Measurements from ENCODE around the gene TSC22D3. TPM values are rescaled to one million over a fixed set of nuclear protein-coding genes. Genes with fewer than 3 reads are reported as not detected.
"Not testable (repeated sequence)": the region's sequence is repeated elsewhere in the genome, so short reads cannot be mapped to it uniquely, and the experiment has no call there.

TSC22D3 gene
- total RNA-seq, 1 donor from 2014 or later = 289 TPM

DNA sequence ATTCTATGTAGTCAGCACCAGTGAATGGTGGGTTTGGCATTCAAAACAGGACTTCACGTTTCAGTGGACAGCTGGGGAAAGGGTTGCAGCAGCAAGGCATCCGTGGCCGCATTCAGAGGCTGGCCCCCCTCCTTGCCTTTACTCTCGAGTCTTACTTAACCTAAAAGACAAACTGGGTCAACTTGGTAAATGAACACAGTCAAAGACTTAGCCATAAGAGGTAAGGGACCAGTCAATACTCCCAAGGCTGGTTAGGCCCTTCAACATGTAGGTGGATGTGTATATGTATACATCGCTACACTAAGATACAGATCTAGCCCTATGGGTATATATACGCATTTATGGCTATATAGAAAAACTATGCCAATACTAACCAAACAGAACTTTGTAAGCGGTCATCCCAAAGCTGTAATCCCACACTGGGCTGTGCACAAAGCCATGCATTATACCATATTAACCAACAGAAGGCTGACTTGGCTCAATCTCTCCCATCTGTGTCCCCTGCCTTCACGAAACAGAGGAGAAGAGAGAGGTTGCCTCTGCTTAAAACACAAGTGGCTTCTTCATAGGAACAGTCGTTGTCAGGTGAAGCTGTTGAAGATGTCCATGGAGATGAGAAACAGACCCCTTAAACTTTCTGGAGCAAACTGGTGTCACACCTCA, 61.9 kb downstream of the TSC22D3 start:
- DNase-seq (ENCODE audit: low spot score) = peak; percentile 39

DNA sequence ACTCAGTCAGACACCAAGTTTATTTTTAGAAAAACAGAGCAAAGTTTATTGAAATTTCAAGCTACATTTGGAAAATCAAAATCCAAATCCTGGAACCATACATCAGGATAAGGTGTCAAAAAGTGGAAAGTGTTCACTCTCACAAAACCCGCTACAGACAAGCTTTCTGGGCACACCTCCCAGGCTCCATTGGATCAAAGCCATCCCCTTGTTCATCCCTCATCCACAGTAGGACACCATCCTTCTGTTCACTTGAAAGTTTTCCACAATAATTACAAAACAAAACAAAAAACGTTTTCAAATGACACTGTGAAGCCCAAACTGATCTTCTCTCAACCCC, 62.4 kb downstream of the TSC22D3 start:
- peak; percentile 55 for DNase-seq (ENCODE audit: low spot score)

DNA sequence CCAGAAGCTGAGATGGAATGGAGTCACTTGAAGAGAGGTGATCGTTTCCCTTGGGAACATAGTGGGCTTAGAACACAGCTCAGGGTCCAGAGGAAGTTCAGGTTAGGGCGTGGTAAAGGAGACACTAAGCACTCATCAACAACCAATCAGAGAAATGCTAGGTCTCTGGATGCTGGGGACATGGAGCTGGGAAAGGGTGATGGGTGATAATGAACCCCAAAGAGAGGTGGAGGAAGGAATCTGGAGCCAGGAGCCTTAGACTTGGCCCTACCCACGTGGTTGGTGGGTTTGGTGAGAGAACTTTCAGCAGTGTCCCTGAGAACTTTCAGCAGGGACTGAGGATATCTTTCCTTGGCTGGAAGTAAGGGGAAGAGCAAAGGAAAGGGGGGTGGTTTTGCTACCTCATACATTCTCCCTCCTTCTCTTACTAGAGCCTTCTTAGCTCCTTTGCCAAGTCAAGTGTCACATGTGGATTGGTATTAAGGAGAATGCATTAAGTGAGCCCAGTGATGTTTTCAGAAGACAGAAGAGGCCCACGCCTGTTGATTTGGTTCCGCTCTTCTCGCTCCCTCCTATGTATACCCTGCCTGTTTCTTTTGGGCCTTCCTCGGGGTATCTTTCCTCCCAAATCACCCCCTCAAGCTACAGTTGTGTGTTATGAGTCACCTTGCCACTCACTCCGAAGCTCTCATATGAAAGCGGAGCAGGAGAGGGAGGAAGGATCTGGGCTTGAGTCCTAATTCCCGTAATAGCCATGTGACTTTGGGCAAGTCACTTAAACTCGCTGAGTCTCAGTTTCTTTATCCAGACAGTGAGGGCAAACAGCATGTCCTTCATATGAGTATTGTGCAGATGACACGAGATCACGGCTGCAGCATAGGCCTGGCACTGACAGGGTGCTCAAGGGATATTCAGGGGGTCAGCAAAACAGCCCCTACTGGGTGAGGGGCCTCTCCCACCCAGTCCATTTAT, 63.1 kb downstream of the TSC22D3 start:
- peak; percentile 35 for DNase-seq (ENCODE audit: low spot score)

DNA sequence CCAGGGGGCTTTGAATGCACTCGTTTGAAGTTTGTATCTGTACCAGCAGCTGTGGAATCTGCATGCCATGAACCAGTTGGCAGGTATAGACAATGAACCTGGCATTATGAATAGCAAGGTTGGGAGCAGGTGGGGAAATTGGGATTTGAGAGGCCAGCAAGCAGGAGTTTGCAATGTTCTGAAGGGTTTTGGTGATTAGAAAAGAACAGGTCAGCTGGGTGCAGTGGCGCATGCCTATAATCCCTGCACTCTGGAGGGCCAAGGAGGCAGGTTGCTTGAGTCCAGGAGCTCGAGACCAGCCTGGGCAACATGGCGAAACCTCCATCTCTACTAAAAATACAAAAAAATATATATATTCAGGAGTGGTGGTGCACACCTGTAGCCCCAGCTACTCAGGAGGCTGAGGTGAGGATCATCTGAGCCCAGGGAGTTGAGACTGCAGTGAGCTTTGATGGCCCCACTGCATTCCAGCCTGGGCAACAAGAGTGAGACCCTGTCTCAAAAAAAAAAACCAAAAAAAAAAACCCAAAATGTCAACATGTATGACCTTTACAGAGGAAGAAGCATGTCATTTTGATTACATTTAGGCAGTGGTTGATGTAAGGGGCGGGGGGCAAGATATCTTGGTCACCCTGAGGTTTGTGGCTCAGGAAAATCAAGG, 63.9 kb downstream of the TSC22D3 start:
- DNase-seq (ENCODE audit: low spot score) = peak; percentile 47

DNA sequence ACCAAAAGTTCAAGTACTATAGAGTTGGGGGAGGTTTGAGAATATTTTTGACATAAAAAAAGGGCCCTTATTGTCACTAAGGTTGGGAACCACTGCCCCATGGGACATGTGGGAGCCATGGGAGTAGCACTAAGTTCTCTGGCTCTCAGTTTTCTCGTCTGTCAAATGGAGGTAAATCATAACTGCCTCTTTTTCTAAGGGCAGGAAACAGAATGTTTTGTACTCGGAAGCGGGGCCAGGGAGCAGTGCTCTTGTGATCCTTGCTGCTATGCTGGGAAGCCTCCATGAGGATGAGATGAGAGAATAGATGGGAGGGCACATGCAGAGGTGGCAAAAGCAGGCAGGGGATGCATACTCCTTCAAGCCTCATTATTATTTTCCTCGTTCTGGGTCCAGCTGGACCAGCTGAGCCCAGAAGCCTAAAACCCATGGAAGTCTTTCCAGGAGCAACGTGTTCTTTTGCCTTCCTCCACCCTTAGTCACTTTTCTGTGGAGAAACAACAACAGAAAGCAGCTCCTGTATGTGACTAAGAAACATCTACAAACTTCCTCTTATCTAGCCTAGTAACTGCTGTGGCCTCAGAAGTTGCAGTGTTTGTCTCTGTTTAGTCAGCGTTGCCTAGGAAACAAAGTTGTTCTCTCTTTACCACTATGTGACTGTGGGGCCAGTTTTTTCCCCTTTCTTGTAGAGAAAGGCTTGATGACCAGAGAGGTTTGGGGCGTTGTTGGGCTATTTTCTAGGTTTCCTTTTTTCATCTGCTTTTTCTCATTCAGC, 64.8 kb downstream of the TSC22D3 start:
- DNase-seq (ENCODE audit: low spot score) = peak; percentile 53

DNA sequence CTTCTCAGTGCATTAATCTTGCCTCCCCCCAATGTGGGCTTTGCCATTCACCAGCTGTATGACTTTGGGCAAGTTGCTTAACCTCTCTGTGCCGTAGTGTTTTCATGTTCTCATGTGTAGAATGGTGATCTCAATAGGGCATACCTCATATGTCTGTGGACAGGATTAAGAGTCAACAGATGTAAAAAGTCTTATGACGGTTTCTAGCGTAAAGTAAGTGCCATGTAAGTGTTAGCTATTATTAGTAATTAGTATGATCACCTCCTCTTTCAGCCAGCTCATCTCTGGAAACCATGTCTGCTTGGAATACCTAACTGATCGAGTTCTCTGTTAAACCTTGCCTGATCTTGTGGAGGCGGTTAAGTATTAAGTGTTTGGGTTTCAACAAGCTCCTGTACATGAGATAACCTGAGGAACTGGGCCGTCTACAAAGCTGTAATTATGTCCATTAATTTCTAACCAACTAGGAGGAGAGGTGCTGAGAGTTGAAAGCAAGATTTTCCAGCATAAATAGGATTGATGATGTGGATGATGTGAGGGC, 66.3 kb downstream of the TSC22D3 start:
- DNase-seq (ENCODE audit: low spot score) = no peak

DNA sequence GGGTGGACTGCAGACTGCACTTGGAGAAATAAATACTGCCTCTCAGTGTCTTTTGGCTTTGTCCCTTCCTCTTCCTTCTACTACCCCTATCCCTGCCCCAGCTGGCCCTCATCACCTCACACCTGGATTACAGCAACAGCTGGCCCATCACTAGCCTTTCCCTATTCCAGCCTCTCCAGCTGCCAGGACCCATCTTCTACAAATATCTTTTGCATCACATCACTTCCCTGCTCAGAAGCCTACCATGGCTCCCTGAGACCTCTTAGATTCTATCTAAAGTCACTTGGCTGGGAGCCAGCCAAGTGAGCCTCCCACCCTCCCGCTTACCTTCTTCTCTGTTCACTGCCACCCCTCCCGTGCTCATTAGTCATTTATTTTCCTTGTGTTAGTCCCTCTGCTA, 66.8 kb downstream of the TSC22D3 start:
- peak; percentile 30 for DNase-seq (ENCODE audit: low spot score)

DNA sequence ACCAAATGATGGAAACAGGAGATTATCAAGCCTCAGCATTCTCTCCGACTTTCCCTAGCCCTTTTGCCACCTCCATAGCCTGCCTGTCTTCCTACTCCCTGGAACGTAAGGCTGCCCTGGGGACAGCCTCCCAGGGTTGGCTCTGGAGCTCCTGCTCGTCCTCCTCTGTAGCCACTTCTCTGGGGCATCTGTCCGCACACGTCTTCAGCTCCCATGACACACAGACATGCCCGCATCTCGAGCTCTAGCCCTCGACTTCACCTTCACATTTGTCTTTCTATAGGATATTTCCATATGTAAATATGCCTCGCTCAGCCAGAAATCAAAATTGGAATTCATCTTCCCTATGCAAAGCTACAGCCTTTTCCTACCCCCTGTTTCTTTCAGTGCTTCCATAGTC, 67.7 kb downstream of the TSC22D3 start:
- peak; percentile 43 for DNase-seq (ENCODE audit: low spot score)

DNA sequence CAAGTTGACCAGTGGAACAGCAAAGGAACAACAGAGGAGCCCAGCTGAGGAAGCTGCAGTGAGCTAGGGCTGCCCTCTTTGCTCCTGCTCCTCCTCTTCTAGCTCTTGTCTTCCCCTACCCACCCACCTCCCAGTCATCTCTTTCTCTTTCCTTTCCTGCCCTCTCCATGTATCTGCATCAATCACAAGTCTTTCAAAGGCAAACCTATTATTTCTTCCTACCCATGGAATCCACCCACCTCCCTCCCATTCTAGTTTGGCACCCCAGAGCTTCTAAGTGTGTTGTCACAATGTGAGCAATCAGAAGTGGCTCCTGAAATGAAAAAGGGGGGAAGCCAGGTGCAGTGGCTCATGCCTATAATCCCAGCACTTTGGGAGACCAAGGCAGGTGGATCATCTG, 69.3 kb downstream of the TSC22D3 start:
- DNase-seq (ENCODE audit: low spot score) = peak; percentile 28

DNA sequence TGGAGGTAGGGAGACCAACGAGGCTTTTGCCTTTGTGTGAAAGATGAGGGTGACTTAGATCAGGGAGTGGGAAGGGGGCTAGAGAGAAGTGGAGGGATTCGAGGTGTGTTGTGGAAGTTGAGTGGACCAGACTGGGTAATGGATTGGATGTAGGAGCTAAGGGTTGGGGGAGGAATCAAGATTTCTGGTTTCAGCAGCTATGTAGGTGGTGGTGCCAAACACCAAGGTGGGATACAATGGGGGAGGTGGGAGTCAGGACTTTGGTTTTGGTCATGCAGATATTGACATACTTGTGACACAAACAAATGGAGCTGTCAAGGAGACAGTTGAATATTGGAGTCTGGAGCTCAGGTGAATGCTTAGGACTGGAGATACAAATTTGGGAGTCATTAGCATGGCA, 71.0 kb downstream of the TSC22D3 start:
- DNase-seq (ENCODE audit: low spot score) = no peak

DNA sequence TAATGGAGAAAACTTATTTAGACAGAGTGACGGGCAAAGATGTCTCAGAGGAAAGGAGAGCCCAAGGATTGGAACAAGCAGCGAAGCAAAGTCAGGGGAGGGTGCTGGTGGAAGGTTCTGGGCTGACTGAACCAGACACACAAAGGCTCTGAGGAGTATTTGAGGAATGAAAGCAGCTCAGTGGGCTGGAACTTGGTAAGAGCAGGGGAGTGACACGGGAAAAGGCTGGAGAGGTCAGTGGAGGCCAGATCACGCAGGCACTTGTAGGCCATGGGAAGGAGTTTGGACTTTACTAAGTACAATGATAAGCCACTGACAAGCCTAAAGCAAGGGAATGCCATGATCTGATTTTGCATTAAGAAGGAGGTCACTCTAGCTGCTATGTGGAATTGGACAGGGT, 71.4 kb downstream of the TSC22D3 start:
- DNase-seq (ENCODE audit: low spot score) = peak; percentile 57

DNA sequence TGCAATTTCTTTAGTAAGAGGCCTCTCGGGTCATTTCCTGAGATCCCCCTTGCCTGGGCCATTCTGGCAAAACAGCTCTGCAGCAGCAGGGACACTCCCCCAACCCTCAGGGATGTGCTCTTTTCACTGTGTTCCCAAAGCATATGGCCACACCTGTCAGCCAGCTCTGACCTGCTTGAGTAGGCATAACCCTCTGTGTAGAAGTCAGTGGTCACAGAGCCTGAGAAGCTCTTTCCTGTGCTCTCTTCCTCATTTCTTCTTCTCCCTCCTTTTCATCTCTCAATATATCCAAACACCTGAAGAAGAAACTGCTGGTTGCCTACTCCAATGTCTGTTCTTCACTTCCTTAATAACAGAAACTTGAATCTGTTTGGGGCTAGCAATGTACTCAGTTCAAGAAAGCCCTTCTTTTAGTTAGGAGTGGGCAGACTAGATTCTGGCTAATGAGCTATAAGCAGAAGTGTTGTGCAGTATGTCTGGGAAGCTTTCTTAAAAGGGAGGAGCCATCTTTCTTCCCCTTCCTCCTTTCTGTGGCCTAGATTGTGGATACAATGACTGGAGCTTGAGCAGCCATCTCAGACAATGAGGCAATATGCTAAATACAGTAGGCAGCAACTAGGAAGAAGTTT, 74.0 kb downstream of the TSC22D3 start:
- no peak for DNase-seq (ENCODE audit: low spot score)

DNA sequence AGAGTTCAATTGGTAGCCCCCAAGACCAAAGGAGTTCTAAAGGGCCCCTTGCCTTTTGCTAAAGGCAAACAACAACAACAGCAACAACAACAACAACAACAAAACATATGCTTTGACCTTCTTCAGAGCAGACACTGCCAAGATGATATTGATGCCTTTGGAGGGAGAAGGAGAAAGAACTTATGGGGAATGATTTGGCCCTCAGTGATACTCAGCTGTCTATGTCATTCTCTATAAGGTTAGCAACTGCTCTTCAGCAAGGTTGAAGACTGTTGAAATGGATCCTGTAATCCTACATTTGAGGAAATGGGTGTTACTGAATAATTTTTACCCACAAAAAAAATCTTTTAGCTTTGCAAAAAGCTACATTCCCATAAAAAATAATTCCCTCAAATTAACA, 74.8 kb downstream of the TSC22D3 start:
- DNase-seq (ENCODE audit: low spot score) = no peak

DNA sequence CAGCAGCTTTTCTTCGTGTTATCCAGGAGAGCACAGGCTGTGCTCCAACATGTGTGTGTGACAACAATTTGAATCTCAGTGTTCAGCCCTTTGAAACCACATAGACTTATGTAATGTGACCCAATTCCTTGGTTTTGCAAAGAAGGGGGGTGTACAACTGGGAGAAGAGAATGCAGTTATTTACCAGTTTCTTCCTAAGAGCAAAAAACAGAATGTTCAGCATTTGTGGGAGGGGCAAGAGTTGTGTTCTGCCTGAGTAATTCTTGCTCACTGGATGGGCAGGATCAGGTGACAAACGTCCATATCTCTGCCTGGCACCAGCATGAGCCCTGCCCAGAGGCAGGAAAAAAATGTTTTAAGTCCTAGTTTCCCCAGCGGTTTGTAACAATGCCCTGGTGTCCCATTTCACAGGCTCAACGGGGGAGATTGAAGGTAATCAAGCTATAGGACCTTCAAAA, 75.2 kb downstream of the TSC22D3 start:
- DNase-seq (ENCODE audit: low spot score) = no peak

DNA sequence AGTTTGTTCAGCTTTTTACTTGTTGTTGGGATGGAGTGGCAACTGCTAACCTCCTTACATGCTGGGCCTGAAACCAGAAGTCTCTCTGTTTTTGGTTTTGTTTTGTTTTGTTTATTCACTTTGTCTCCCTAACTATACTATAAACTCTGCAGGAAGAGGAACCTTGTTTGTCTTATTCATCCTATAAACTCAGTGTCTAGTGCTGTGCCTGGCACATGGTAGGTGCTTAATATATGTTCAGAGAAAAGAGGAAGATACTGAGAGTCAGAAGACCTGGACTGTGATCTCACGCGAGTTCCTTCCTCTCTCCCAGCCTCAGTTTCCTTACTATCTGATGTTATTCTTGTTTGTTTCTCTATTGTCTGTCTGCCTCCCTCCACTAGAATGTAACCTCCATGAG, 76.0 kb downstream of the TSC22D3 start:
- DNase-seq (ENCODE audit: low spot score) = no peak

DNA sequence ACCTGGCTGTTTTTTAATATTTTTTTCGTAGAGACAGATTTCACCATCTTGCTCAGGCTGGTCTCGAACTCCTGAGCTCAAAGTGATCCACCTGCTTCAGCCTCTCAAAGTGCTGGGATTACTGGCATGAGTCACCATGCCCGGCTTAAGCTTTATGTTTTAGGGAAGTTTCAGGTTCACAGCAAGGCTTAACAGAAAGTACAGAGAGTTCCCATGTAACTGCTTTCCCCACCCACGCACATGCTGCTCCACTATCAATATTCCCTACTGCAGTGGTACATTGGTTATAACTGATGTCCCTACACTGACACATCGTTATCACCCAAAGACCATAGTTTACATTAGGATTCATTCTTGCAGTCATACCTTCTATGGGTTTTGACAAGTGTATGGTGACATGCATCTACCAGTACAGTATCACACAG, 84.6 kb downstream of the TSC22D3 start:
- peak; percentile 4 for DNase-seq (ENCODE audit: low spot score)

DNA sequence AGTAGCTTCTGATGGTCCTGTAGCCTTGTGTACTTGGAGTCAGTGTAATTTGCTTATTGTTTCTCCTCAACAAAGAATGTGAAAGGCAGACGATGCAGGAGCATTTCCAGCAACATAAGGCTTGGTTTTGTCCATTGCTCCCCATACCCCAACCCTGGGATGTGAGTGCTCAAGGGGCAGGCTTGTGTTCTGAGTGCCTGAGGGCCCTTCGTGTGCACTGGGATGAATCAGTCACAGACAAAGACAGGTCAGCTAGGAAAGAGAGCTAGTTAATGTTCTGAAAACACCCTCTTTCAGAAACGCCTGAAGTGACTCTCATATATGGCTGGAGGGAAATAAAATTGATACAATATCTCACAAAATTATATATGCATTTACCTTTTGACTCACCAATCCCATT, 88.1 kb downstream of the TSC22D3 start:
- peak; percentile 33 for DNase-seq (ENCODE audit: low spot score)

DNA sequence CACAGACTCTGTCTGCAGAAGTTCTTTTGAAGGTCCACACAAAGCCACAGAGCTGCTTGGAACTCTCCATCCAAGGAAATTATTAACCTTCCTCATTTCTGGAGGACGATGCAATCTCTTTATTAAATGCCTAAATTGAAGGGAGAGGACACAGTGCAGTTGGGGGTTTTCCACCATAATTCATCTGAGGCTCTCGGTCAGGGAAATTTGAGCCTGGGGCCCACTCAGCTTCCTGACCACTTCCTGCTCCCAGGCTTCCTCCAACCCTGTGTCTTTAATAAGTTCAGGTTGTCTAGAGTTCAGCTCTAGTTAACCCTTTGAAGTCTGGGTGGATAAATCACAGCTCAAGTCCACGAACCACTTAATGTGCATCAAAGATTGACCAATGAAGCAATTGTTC, 88.8 kb downstream of the TSC22D3 start:
- peak; percentile 26 for DNase-seq (ENCODE audit: low spot score)

DNA sequence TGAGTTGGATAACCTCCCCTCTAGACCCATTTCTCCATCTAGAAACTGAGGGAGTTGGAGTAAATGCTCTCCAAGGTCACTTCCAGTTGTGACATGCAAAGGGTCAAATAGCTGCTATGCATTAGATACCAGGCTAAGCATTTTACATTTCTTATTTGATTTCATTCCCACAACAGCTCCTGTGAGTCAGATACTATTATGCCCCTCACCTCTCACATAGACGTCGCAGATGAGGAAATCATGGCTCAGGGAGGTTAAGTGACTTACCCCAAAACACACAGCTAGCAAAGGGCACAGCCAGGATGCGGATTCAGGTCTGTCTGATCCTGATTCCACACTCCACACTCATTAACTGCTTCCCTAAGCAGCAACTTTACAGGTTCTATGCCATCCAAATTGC, 89.6 kb downstream of the TSC22D3 start:
- no peak for DNase-seq (ENCODE audit: low spot score)

DNA sequence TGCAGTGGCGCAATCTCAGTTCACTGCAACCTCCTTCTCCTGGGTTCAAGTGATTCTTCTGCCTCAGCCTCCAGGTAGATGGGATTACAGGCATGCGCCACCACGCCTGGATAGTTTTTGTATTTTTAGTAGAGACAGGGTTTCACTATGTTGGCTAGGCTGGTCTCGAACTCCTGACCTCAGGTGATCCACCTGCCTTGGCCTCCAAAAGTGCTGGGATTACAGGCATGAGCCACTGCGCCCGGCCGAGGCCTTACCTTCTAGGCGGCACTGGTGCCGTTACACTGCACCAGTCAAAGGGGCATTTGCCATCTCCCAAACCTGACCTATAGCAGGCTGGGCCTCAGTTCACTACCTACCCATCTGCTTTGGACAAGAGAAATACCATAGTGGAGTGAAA, 90.0 kb downstream of the TSC22D3 start:
- DNase-seq (ENCODE audit: low spot score) = not testable (repeated sequence)

Data from mesenteric fat pad (tissue), 1 donor.